A673 (cell line): Measurements from ENCODE around the gene C16orf82.

ENCODE experiments used
- CTCF ChIP-seq: fragments of 300-800, 200-600 bp; sonication (generic); conservative IDR thresholded peaks from 2 replicates; pipeline ENCODE4 v1.5.1; 2017; ENCODE audit warnings: low read depth, mild to moderate bottlenecking, antibody characterized with exemption, low read length, moderate library complexity, mixed read lengths
- EZH2 ChIP-seq: fragments of 200-600 bp; sonication (generic); IDR thresholded peaks from 2 replicates; pipeline ENCODE4 v1.6.1; 2017; ENCODE audit warnings: borderline replicate concordance, low read depth, mild to moderate bottlenecking, mixed read lengths, antibody characterized with exemption, low read length; ENCODE audit not compliant: poor library complexity, severe bottlenecking

DNA sequence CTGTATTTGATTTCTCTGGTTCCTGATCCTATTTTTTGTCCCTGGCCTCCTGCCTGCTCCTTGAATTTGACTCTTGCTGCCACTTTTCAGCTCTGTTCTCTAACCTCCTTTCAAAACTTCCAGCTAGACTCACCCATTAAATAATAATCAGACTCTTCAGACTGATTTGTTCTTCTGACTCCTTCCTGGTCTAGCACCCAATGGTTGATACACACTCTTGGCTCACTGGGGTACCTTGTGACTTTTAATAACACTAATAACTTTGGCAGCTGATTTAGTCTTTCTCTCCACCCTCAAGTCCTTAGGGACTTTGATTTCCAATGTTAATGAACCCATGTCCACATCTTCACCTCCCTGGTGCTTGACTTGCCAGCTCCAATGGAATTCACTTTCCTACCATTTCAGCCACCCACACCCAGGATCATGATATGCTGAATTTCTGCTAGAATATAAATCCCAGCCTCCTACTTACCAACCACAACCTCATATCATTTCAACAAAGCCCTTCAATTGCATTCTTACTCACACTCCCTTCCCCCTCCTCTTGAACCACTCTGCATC, 19.7 kb upstream of the C16orf82 start:
- TF ChIP-seq EZH2 (no peak), CTCF (no peak)
